Activated naive CD8-positive, alpha-beta T cell treated with anti-CD3 and anti-CD28 coated beads, Interleukin-2, amount 50 U/mL, for 16 hours (primary cell): Measurements from ENCODE around the gene TANC1.
A peak's percentile ranks its signal among the peaks of the same experiment; 100 is the strongest.

ENCODE experiments used
- DNase-seq: peaks from one replicate; pipeline ENCODE4 v3.0.0-alpha.2; 2020; ENCODE audit warnings: low read depth, low spot score

TANC1 gene

GRCh38 chr2:158968396-158969161 is at the start of gene TANC1:
TANC1 (plus strand) TSS chr2:158968640; CDS start chr2:159065911, 97,271 bp downstream.
- DNase-seq = peak; percentile 16

GRCh38 chr2:158921599-158922408 is 46.6 kb upstream of the TANC1 start:
- DNase-seq = no peak

GRCh38 chr2:158922601-158923000 is 45.8 kb upstream of the TANC1 start:
- DNase-seq = no peak

- no peak for DNase-seq
These were observed 45.3 kb upstream of the TANC1 start for GRCh38 chr2:158923180-158923594.

- DNase-seq = no peak
These were observed 44.8 kb upstream of the TANC1 start for GRCh38 chr2:158923641-158924040.

- no peak for DNase-seq
These were observed 41.9 kb upstream of the TANC1 start for GRCh38 chr2:158926478-158926948.

GRCh38 chr2:158928515-158928914 is 39.9 kb upstream of the TANC1 start:
- no peak for DNase-seq

- no peak for DNase-seq
These were observed 39.5 kb upstream of the TANC1 start for GRCh38 chr2:158928965-158929364.

GRCh38 chr2:158931572-158931971 is 36.9 kb upstream of the TANC1 start:
- no peak for DNase-seq

GRCh38 chr2:158932131-158932645 is 36.3 kb upstream of the TANC1 start:
- no peak for DNase-seq

GRCh38 chr2:158934170-158934569 is 34.3 kb upstream of the TANC1 start:
- DNase-seq = no peak

GRCh38 chr2:158935617-158936016 is 32.8 kb upstream of the TANC1 start:
- no peak for DNase-seq

- no peak for DNase-seq
These were observed 31.5 kb upstream of the TANC1 start for GRCh38 chr2:158936978-158937377.

GRCh38 chr2:158940356-158940755 is 28.1 kb upstream of the TANC1 start:
- DNase-seq = no peak

GRCh38 chr2:158943973-158944372 is 24.5 kb upstream of the TANC1 start:
- DNase-seq = no peak

- no peak for DNase-seq
These were observed 19.3 kb upstream of the TANC1 start for GRCh38 chr2:158948964-158949699.

- no peak for DNase-seq
These were observed 15.0 kb upstream of the TANC1 start for GRCh38 chr2:158953454-158953853.

- no peak for DNase-seq
These were observed 14.3 kb upstream of the TANC1 start for GRCh38 chr2:158953926-158954763.

- no peak for DNase-seq
These were observed 12.5 kb upstream of the TANC1 start for GRCh38 chr2:158955842-158956365.

GRCh38 chr2:158958365-158958764 is 10.1 kb upstream of the TANC1 start:
- DNase-seq = no peak

GRCh38 chr2:158960193-158960592 is 8.2 kb upstream of the TANC1 start:
- no peak for DNase-seq
